K562 (cell line): ENCODE data around the gene BRAT1. TPM values are rescaled to one million over a fixed set of nuclear protein-coding genes. Genes with fewer than 3 reads are reported as not detected.

Source experiments
- BCOR ChIP-seq: fragments of 450-650 bp; IDR thresholded peaks from 2 replicates; pipeline ENCODE4 v1.6.1; 2016
- E2F6 ChIP-seq, 2 experiments: IDR thresholded peaks; 2 replicates each; pipeline ENCODE4 v1.6.1; 2011; ENCODE audit warnings: borderline replicate concordance in 1 of 2, control low read depth in 1 of 2, low read depth in 1 of 2, low read length in 1 of 2, mild to moderate bottlenecking in 1 of 2, mixed read lengths in 1 of 2, moderate library complexity in 1 of 2; ENCODE audit not compliant: insufficient read depth in 1 of 2, insufficient read length in 1 of 2, poor library complexity in 1 of 2, severe bottlenecking in 1 of 2; ENCODE audit errors: extremely low read depth in 1 of 2
- ESRRA ChIP-seq: fragments of 450-650 bp; IDR thresholded peaks from 2 replicates; pipeline ENCODE4 v1.6.1; 2014; ENCODE audit warnings: low read depth, mild to moderate bottlenecking, moderate library complexity, borderline replicate concordance
- ETV1 ChIP-seq: fragments of 450-650 bp; conservative IDR thresholded peaks from 2 replicates; pipeline ENCODE4 v1.6.1; 2016; ENCODE audit warnings: missing genetic modification characterization, control low read depth, low read depth, missing compliant biosample characterization
- FOXJ3 ChIP-seq: sonication (generic); formaldehyde crosslinking; IDR thresholded peaks from 2 replicates; pipeline ENCODE4 v1.4.0; 2020; ENCODE audit warnings: mild to moderate bottlenecking, missing genetic modification reagents
- MNT ChIP-seq, 2 experiments: fragments of 450-650 bp; conservative IDR thresholded peaks; 2 replicates each; pipeline ENCODE4 v1.6.1; 2017; ENCODE audit warnings: mild to moderate bottlenecking in 2 of 2, moderate library complexity in 2 of 2
- PML ChIP-seq: IDR thresholded peaks from 2 replicates; pipeline ENCODE4 v1.6.1; 2012; ENCODE audit warnings: low read length, inconsistent platforms
- PRDM10 ChIP-seq: fragments of 450-650 bp; IDR thresholded peaks from 2 replicates; pipeline ENCODE4 v1.6.1; 2018; ENCODE audit not compliant: partially characterized antibody
- TFAP4 ChIP-seq: sonication (generic); formaldehyde crosslinking; IDR thresholded peaks from 2 replicates; pipeline ENCODE4 v1.8.0; 2022; ENCODE audit warnings: missing genetic modification reagents, mild to moderate bottlenecking, moderate library complexity, borderline replicate concordance
- USF1 ChIP-seq: sonication (generic); formaldehyde crosslinking; IDR thresholded peaks from 2 replicates; pipeline ENCODE4 v1.9.0; 2022; ENCODE audit warnings: mild to moderate bottlenecking, missing genetic modification reagents
- USF2 ChIP-seq: sonication (generic); formaldehyde crosslinking; IDR thresholded peaks from 2 replicates; pipeline ENCODE4 v1.5.0; 2020; ENCODE audit warnings: missing genetic modification reagents
- ZFX ChIP-seq: sonication (generic); formaldehyde crosslinking; IDR thresholded peaks from 2 replicates; pipeline ENCODE4 v1.8.0; 2022; ENCODE audit warnings: mild to moderate bottlenecking, missing genetic modification reagents, moderate library complexity
- ZNF239 ChIP-seq: fragments of 250-450 bp; sonication (Bioruptor Pico); IDR thresholded peaks from 2 replicates; pipeline ENCODE4 v1.4.0; 2020; ENCODE audit warnings: mild to moderate bottlenecking
- ZNF740 ChIP-seq, 3 experiments: fragments of 200-800 bp in 1 of 3; sonication (Bioruptor generic) in 1 of 3; sonication (generic) in 1 of 3; formaldehyde crosslinking in 1 of 3; IDR thresholded peaks; 2 replicates each; pipeline versions ENCODE4 v1.6.1 to v1.8.0; 2016 to 2022; ENCODE audit warnings: mild to moderate bottlenecking in 2 of 3, missing compliant biosample characterization in 2 of 3, missing genetic modification characterization in 2 of 3, missing genetic modification reagents in 1 of 3
- polyA plus RNA-seq, 8 experiments: library from polyadenylated mRNA; depleted of rRNA in 4 of 8; stranded (reverse) in 5 of 8; unstranded in 3 of 8; fragments of >200 nt; fragmentation: Nextera tagmentation in 2 of 8; fragmentation: Illumina TruSeq in 1 of 8; extraction: Ambion mirVana in 2 of 8; extraction: Trizol in 1 of 8; gene quantifications; 2 replicates each; pipeline versions ENCODE4 v1.2.1 to v1.2.3, GENCODE V29; 2011 to 2014; ENCODE audit warnings: inconsistent platforms in 1 of 8, missing spikeins in 1 of 8
- total RNA-seq, 7 experiments: library from RNA; depleted of rRNA in 6 of 7; stranded (reverse); fragments of >200 nt in 6 of 7; fragmentation: Illumina TruSeq in 2 of 7; extraction: Trizol in 2 of 7; gene quantifications; 2 replicates each; pipeline versions ENCODE4 v1.2.1 to v1.2.3, GENCODE V29; 2011 to 2021; ENCODE audit warnings: low replicate concordance in 1 of 7

The BRAT1 gene
- total and polyA plus RNA-seq, 9 of the 15 experiments (the other 6 are each of a cell fraction or from before 2014, with no cell fraction given) = 0.13 to 49.6 (median 10.5) TPM

- TF ChIP-seq USF1 (CRISPR knock-in tag) (peak; percentile 49; the same call in 1 of the 2 replicates), MNT (conservative IDR thresholded peaks at IDR 0.05) (no peak), BCOR (no peak), ETV1 (tag) (no peak), USF2 (CRISPR knock-in tag) (peak; percentile 19; the same call in 1 of the 2 replicates), PRDM10 (no peak), E2F6 (IDR thresholded peaks at IDR 0.05; ENCODE audit: borderline replicate concordance in 1 of 2, extremely low read depth in 1 of 2, insufficient read depth in 1 of 2, insufficient read length in 1 of 2, low read depth in 1 of 2, low read length in 1 of 2, poor library complexity in 1 of 2, severe bottlenecking in 1 of 2) (peak in 1 of 2 experiments; percentile 43), ZNF239 (CRISPR knock-in tag) (no peak), FOXJ3 (CRISPR knock-in tag) (no peak), ZNF740 (CRISPR knock-in tag; IDR thresholded peaks at IDR 0.05) (peak; percentile 63; the same call in 1 of the 2 replicates), ZNF740 (tag; IDR thresholded peaks at IDR 0.05) (no peak), PML (no peak), TFAP4 (CRISPR knock-in tag) (peak; percentile 12; the same call in 1 of the 2 replicates), ESRRA (no peak), ZFX (peak; percentile 25; the same call in 1 of the 2 replicates)
Measured at GRCh38 chr7:2529161-2530070, 25.9 kb downstream of the BRAT1 start (continued).
